Measurements from ENCODE around the gene GGCX. TPM values are rescaled to one million over a fixed set of nuclear protein-coding genes. Genes with fewer than 3 reads are reported as not detected.

Gene GGCX
- total and polyA plus RNA-seq, 2 of the 13 experiments (the other 11 are each of a cell fraction or from before 2014, with no cell fraction given), result 72.5 to 103 TPM

DNA sequence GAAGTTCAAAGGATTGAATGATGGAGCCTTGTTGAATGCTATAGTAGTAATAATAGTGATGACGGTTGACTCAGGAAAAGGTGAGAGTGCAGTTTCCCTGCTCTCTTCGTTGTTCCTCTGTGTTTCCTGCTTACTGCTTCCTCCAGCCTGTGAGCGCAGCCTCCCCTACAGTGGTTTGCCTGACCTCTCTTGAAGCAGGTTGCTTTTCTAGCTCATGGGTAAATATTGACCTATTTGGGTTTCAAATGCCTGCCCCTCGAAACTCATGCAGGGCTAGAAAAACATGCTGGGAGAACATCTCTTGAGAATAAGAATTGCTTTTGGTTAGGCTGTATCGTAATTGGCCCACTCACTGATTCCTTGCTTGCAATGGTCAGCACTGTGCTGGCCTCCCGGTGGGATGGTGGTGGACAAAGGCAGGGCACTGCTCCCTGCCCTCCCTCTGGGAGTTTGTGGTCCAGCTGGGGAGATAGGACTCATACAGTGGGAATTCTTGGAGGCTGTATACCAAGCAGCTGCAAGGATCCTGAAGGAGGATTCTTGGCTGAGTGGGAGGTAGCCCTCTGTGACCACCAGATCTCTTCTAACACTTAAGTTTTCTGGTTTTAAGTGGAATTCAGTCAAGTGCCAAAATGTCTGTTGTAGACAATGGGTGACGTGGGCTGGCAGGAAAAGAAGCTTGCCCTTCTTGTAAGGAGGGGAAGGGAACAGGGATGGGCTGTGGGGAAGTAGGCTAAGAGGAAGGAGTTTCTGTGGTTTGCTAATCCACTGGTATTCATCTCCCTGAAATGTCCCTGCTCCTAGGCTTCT is 28.9 kb upstream of the GGCX start (continued):
- peak; percentile 62 for TF ChIP-seq ASH2L (IDR thresholded peaks at IDR 0.05; ENCODE audit: insufficient read length, low read depth, low read length)
- TF ChIP-seq, protein P1, sequence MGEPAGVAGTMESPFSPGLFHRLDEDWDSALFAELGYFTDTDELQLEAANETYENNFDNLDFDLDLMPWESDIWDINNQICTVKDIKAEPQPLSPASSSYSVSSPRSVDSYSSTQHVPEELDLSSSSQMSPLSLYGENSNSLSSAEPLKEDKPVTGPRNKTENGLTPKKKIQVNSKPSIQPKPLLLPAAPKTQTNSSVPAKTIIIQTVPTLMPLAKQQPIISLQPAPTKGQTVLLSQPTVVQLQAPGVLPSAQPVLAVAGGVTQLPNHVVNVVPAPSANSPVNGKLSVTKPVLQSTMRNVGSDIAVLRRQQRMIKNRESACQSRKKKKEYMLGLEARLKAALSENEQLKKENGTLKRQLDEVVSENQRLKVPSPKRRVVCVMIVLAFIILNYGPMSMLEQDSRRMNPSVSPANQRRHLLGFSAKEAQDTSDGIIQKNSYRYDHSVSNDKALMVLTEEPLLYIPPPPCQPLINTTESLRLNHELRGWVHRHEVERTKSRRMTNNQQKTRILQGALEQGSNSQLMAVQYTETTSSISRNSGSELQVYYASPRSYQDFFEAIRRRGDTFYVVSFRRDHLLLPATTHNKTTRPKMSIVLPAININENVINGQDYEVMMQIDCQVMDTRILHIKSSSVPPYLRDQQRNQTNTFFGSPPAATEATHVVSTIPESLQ (CRISPR knock-in tag; conservative IDR thresholded peaks at IDR 0.05), result no peak
- 0 out of 2 replicates have a peak, but pooled peaks have one; percentile 45 for TF ChIP-seq ZNF44 (CRISPR knock-in tag; IDR thresholded peaks at IDR 0.05)
- TF ChIP-seq ZBTB38 (CRISPR knock-in tag; IDR thresholded peaks at IDR 0.05), result peak; percentile 29; the same call in 1 of the 2 replicates
- peak; percentile 73 for TF ChIP-seq SOX5 (CRISPR knock-in tag; IDR thresholded peaks at IDR 0.05; ENCODE audit: borderline replicate concordance)
- TF ChIP-seq ZNF101 (CRISPR knock-in tag; IDR thresholded peaks at IDR 0.05; ENCODE audit: borderline replicate concordance, low read depth), result no peak
- no peak for TF ChIP-seq ZNF496 (CRISPR knock-in tag; IDR thresholded peaks at IDR 0.05; ENCODE audit: insufficient replicate concordance)
- TF ChIP-seq PCBP1 (IDR thresholded peaks at IDR 0.05; ENCODE audit: borderline replicate concordance, low read depth, low read length), result no peak
- peak; percentile 95 for TF ChIP-seq ELF3 (CRISPR knock-in tag; IDR thresholded peaks at IDR 0.05)
- TF ChIP-seq, protein P2, sequence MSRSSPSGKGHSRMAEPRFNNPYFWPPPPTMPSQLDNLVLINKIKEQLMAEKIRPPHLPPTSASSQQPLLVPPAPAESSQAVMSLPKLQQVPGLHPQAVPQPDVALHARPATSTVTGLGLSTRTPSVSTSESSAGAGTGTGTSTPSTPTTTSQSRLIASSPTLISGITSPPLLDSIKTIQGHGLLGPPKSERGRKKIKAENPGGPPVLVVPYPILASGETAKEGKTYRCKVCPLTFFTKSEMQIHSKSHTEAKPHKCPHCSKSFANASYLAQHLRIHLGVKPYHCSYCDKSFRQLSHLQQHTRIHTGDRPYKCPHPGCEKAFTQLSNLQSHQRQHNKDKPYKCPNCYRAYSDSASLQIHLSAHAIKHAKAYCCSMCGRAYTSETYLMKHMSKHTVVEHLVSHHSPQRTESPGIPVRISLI (CRISPR knock-in tag; IDR thresholded peaks at IDR 0.05; ENCODE audit: borderline replicate concordance), result no peak
- TF ChIP-seq NFE2 (CRISPR knock-in tag; IDR thresholded peaks at IDR 0.05), result no peak
- TF ChIP-seq WIZ (CRISPR knock-in tag; IDR thresholded peaks at IDR 0.05), result peak; percentile 77; the same call in 1 of the 2 replicates
- TF ChIP-seq GLI4 (CRISPR knock-in tag; IDR thresholded peaks at IDR 0.05; ENCODE audit: borderline replicate concordance), result 0 out of 2 replicates have a peak, but pooled peaks have one; percentile 15
- TF ChIP-seq, protein P3, sequence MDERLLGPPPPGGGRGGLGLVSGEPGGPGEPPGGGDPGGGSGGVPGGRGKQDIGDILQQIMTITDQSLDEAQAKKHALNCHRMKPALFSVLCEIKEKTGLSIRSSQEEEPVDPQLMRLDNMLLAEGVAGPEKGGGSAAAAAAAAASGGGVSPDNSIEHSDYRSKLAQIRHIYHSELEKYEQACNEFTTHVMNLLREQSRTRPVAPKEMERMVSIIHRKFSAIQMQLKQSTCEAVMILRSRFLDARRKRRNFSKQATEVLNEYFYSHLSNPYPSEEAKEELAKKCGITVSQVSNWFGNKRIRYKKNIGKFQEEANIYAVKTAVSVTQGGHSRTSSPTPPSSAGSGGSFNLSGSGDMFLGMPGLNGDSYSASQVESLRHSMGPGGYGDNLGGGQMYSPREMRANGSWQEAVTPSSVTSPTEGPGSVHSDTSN (CRISPR knock-in tag; IDR thresholded peaks at IDR 0.05), result no peak
- TF ChIP-seq FOXA1 (IDR thresholded peaks at IDR 0.05), result peak; percentile 72
- peak; percentile 83 for TF ChIP-seq FOXA1 (CRISPR knock-in tag; IDR thresholded peaks at IDR 0.05)
- peak; percentile 84 for TF ChIP-seq RARA (CRISPR knock-in tag; IDR thresholded peaks at IDR 0.05)
- no peak for TF ChIP-seq SETDB1 (CRISPR knock-in tag; IDR thresholded peaks at IDR 0.05; ENCODE audit: borderline replicate concordance)
- TF ChIP-seq, protein P4, sequence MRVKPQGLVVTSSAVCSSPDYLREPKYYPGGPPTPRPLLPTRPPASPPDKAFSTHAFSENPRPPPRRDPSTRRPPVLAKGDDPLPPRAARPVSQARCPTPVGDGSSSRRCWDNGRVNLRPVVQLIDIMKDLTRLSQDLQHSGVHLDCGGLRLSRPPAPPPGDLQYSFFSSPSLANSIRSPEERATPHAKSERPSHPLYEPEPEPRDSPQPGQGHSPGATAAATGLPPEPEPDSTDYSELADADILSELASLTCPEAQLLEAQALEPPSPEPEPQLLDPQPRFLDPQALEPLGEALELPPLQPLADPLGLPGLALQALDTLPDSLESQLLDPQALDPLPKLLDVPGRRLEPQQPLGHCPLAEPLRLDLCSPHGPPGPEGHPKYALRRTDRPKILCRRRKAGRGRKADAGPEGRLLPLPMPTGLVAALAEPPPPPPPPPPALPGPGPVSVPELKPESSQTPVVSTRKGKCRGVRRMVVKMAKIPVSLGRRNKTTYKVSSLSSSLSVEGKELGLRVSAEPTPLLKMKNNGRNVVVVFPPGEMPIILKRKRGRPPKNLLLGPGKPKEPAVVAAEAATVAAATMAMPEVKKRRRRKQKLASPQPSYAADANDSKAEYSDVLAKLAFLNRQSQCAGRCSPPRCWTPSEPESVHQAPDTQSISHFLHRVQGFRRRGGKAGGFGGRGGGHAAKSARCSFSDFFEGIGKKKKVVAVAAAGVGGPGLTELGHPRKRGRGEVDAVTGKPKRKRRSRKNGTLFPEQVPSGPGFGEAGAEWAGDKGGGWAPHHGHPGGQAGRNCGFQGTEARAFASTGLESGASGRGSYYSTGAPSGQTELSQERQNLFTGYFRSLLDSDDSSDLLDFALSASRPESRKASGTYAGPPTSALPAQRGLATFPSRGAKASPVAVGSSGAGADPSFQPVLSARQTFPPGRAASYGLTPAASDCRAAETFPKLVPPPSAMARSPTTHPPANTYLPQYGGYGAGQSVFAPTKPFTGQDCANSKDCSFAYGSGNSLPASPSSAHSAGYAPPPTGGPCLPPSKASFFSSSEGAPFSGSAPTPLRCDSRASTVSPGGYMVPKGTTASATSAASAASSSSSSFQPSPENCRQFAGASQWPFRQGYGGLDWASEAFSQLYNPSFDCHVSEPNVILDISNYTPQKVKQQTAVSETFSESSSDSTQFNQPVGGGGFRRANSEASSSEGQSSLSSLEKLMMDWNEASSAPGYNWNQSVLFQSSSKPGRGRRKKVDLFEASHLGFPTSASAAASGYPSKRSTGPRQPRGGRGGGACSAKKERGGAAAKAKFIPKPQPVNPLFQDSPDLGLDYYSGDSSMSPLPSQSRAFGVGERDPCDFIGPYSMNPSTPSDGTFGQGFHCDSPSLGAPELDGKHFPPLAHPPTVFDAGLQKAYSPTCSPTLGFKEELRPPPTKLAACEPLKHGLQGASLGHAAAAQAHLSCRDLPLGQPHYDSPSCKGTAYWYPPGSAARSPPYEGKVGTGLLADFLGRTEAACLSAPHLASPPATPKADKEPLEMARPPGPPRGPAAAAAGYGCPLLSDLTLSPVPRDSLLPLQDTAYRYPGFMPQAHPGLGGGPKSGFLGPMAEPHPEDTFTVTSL (CRISPR knock-in tag; IDR thresholded peaks at IDR 0.05; ENCODE audit: borderline replicate concordance), result peak; percentile 73; the same call in 1 of the 2 replicates
- TF ChIP-seq HMG20A (CRISPR knock-in tag; IDR thresholded peaks at IDR 0.05; ENCODE audit: borderline replicate concordance), result peak; percentile 66; the same call in 1 of the 2 replicates

Measured in HepG2 (cell line).